Measurements from ENCODE around the gene SLC17A8.
"Not testable (repeated sequence)": the region's sequence is repeated elsewhere in the genome, so short reads cannot be mapped to it uniquely, and the experiment has no call there.

SLC17A8 gene

GRCh38 chr12:100404769-100405407 lies 48.0 kb downstream of the SLC17A8 start:
- no peak for TF ChIP-seq CTCF (IDR thresholded peaks at IDR 0.05)
- DNase-seq, result no peak

GRCh38 chr12:100413001-100413400 lies 56.1 kb downstream of the SLC17A8 start:
- H3K27ac ChIP-seq, result no peak overlapping the region
- no peak overlapping the region for H3K4me3 ChIP-seq
- H3K4me1 ChIP-seq, result no peaks in the 10 kb centered on the region
- no peak for DNase-seq
- intact Hi-C loops (cut with DNase I; ENCODE audit: low total_unique reads), result no loop called here
- no peak for TF ChIP-seq CTCF (IDR thresholded peaks at IDR 0.05)
- no peaks in the 10 kb centered on the region for H3K27me3 ChIP-seq
- H3K36me3 ChIP-seq, result no peaks in the 10 kb centered on the region
- H3K9me3 ChIP-seq, result no peaks in the 10 kb centered on the region

More at GRCh38 chr12:100404769-100405407, 48.0 kb downstream of the SLC17A8 start:
- intact Hi-C loops (cut with DNase I; ENCODE audit: low total_unique reads), result no loop called here
- Histone ChIP-seq H3K9me3 (no peaks in the 10 kb centered on the region), H3K36me3 (no peaks in the 10 kb centered on the region), H3K27me3 (no peaks in the 10 kb centered on the region), H3K27ac (no peak overlapping the region), H3K4me1 (no peaks in the 10 kb centered on the region), H3K4me3 (no peak overlapping the region)

- no peaks in the 10 kb centered on the region for H3K9me3 ChIP-seq
- H3K27ac ChIP-seq, result no peak overlapping the region
- no peaks in the 10 kb centered on the region for H3K36me3 ChIP-seq
- H3K4me1 ChIP-seq, result no peaks in the 10 kb centered on the region
- no peak for DNase-seq
- TF ChIP-seq CTCF (IDR thresholded peaks at IDR 0.05), result no peak
- intact Hi-C loops (cut with DNase I; ENCODE audit: low total_unique reads), result no loop called here
- H3K4me3 ChIP-seq, result no peak overlapping the region
- H3K27me3 ChIP-seq, result no peaks in the 10 kb centered on the region
These were observed 57.9 kb downstream of the SLC17A8 start for GRCh38 chr12:100414739-100415138.

GRCh38 chr12:100422646-100423045 lies 65.8 kb downstream of the SLC17A8 start:
- no peaks in the 10 kb centered on the region for H3K4me1 ChIP-seq
- no peaks in the 10 kb centered on the region for H3K27me3 ChIP-seq
- DNase-seq, result no peak
- H3K27ac ChIP-seq, result no peak overlapping the region
- H3K4me3 ChIP-seq, result no peak overlapping the region
- H3K9me3 ChIP-seq, result peaks cover 0 to 10% (median 0%) of the 10 kb centered on the region in 3 donors
- H3K36me3 ChIP-seq, result no peaks in the 10 kb centered on the region
- intact Hi-C loops (cut with DNase I; ENCODE audit: low total_unique reads), result no loop called here
- no peak for TF ChIP-seq CTCF (IDR thresholded peaks at IDR 0.05)

GRCh38 chr12:100426145-100426544 lies 69.3 kb downstream of the SLC17A8 start:
- TF ChIP-seq CTCF (IDR thresholded peaks at IDR 0.05), result no peak
- H3K4me1 ChIP-seq, result no peaks in the 10 kb centered on the region
- no peak for DNase-seq
- no peaks in the 10 kb centered on the region for H3K36me3 ChIP-seq
- no peak overlapping the region for H3K27ac ChIP-seq
- intact Hi-C loops (cut with DNase I; ENCODE audit: low total_unique reads), result no loop called here
- no peaks in the 10 kb centered on the region for H3K27me3 ChIP-seq
- H3K9me3 ChIP-seq, result peaks cover 0 to 10% (median 0%) of the 10 kb centered on the region in 3 donors
- H3K4me3 ChIP-seq, result no peak overlapping the region

- Histone ChIP-seq H3K4me1 (no peaks in the 10 kb centered on the region), H3K27ac (no peak overlapping the region), H3K9me3 (peaks cover 0 to 10% (median 0%) of the 10 kb centered on the region in 3 donors), H3K27me3 (no peaks in the 10 kb centered on the region), H3K4me3 (no peak overlapping the region), H3K36me3 (no peaks in the 10 kb centered on the region)
- intact Hi-C loops (cut with DNase I; ENCODE audit: low total_unique reads), result no loop called here
- no peak for DNase-seq
- no peak for TF ChIP-seq CTCF (IDR thresholded peaks at IDR 0.05)
These were observed 70.2 kb downstream of the SLC17A8 start for GRCh38 chr12:100427078-100427477.

GRCh38 chr12:100430251-100430650 lies 73.4 kb downstream of the SLC17A8 start:
- H3K9me3 ChIP-seq; H3K27ac ChIP-seq; H3K27me3 ChIP-seq; intact Hi-C loops (cut with DNase I; ENCODE audit: low total_unique reads); DNase-seq; H3K36me3 ChIP-seq; H3K4me3 ChIP-seq; H3K4me1 ChIP-seq: not testable (repeated sequence)
